KMS-11 (cell line): Measurements from ENCODE around the gene NUP37.

Experiments
- H2AFZ ChIP-seq: fragments of 200-600 bp; sonication (generic); 2 replicates; pipeline ENCODE4 v1.6.1; 2016; ENCODE audit warnings: antibody characterized with exemption, mixed run types, low read depth
- H3K27ac ChIP-seq: fragments of 200-600 bp; sonication (generic); 2 replicates; pipeline ENCODE4 v1.6.1; 2016; ENCODE audit warnings: mild to moderate bottlenecking, mixed run types
- H3K27me3 ChIP-seq: fragments of 200-600 bp; sonication (generic); 2 replicates; pipeline ENCODE4 v1.6.1; 2017; ENCODE audit warnings: mild to moderate bottlenecking, low read depth, mixed run types, moderate library complexity; ENCODE audit not compliant: insufficient read depth
- H3K36me3 ChIP-seq: fragments of 200-600 bp; sonication (generic); 2 replicates; pipeline ENCODE4 v1.6.1; 2017; ENCODE audit warnings: mild to moderate bottlenecking, mixed run types; ENCODE audit not compliant: insufficient read depth
- H3K4me1 ChIP-seq: fragments of 200-600 bp; sonication (generic); 2 replicates; pipeline ENCODE4 v1.6.1; 2016; ENCODE audit warnings: mild to moderate bottlenecking, low read depth, mixed run types; ENCODE audit not compliant: poor library complexity, severe bottlenecking
- H3K4me2 ChIP-seq: fragments of 200-600 bp; sonication (generic); 2 replicates; pipeline ENCODE4 v1.7.0; 2016; ENCODE audit warnings: mild to moderate bottlenecking, mixed run types
- H3K4me3 ChIP-seq: fragments of 200-600 bp; sonication (generic); IDR thresholded peaks from 2 replicates; pipeline ENCODE4 v1.6.1; 2017; ENCODE audit warnings: low read depth, low read length, mixed read lengths; ENCODE audit not compliant: insufficient read depth
- H3K79me2 ChIP-seq: fragments of 200-600 bp; sonication (generic); 2 replicates; pipeline ENCODE4 v1.6.1; 2016; ENCODE audit warnings: low read depth, mixed run types; ENCODE audit not compliant: insufficient read depth
- H3K9ac ChIP-seq: fragments of 200-600 bp; sonication (generic); 2 replicates; pipeline ENCODE4 v1.6.1; 2016; ENCODE audit warnings: mild to moderate bottlenecking, mixed run types
- H4K20me1 ChIP-seq: fragments of 200-600 bp; sonication (generic); 2 replicates; pipeline ENCODE4 v1.6.1; 2016; ENCODE audit warnings: mild to moderate bottlenecking, mixed run types; ENCODE audit not compliant: insufficient read depth
- CTCF ChIP-seq: fragments of 200-600 bp; sonication (generic); conservative IDR thresholded peaks from 2 replicates; pipeline ENCODE4 v1.6.1; 2017; ENCODE audit warnings: low read depth, mild to moderate bottlenecking, antibody characterized with exemption, low read length, moderate library complexity, mixed read lengths

NUP37 gene

GRCh38 chr12:102120564-102120873, 605 bp upstream of the NUP37 start:
- Histone ChIP-seq H3K27me3 (no peaks in the 10 kb centered on the region), H3K4me3 (peak overlapping the region; percentile 66), H2AFZ (peak overlapping the region; percentile 86), H3K4me1 (peaks cover 23% of the 10 kb centered on the region), H4K20me1 (no peaks in the 10 kb centered on the region), H3K36me3 (no peaks in the 10 kb centered on the region), H3K79me2 (peaks cover 29% of the 10 kb centered on the region), H3K9ac (peak overlapping the region; percentile 79), H3K27ac (peak overlapping the region; percentile 78), H3K4me2 (peak overlapping the region; percentile 92)
- TF ChIP-seq CTCF = no peak

GRCh38 chr12:102118874-102119273, 1.0 kb downstream of the NUP37 start:
- Histone ChIP-seq H4K20me1 (no peaks in the 10 kb centered on the region), H3K4me1 (peaks cover 23% of the 10 kb centered on the region), H3K79me2 (peaks cover 29% of the 10 kb centered on the region), H3K9ac (no peak overlapping the region), H3K27me3 (no peaks in the 10 kb centered on the region), H3K36me3 (no peaks in the 10 kb centered on the region), H3K4me2 (peak overlapping the region; percentile 93; the same call in 1 of the 2 replicates), H3K27ac (no peak overlapping the region), H2AFZ (no peak overlapping the region), H3K4me3 (no peak overlapping the region)
- TF ChIP-seq CTCF = no peak

- Histone ChIP-seq H3K27ac (no peak overlapping the region), H3K79me2 (peaks cover 10% of the 10 kb centered on the region), H3K4me1 (peaks cover 6% of the 10 kb centered on the region), H3K4me3 (no peak overlapping the region), H2AFZ (no peak overlapping the region), H3K9ac (no peak overlapping the region), H3K4me2 (no peak overlapping the region), H3K27me3 (no peaks in the 10 kb centered on the region), H4K20me1 (no peaks in the 10 kb centered on the region), H3K36me3 (no peaks in the 10 kb centered on the region)
- TF ChIP-seq CTCF = no peak
These were observed 3.5 kb downstream of the NUP37 start for GRCh38 chr12:102116392-102116791.

GRCh38 chr12:102114212-102114611, 5.7 kb downstream of the NUP37 start:
- Histone ChIP-seq H3K27me3 (no peaks in the 10 kb centered on the region), H3K4me2 (no peak overlapping the region), H3K27ac (no peak overlapping the region), H3K4me1 (peaks cover 6% of the 10 kb centered on the region), H2AFZ (no peak overlapping the region), H3K9ac (no peak overlapping the region), H3K4me3 (no peak overlapping the region), H3K79me2 (no peaks in the 10 kb centered on the region; the same call in 1 of the 2 replicates), H3K36me3 (no peaks in the 10 kb centered on the region), H4K20me1 (no peaks in the 10 kb centered on the region)
- TF ChIP-seq CTCF = no peak

- Histone ChIP-seq H3K9ac (no peak overlapping the region), H3K4me3 (no peak overlapping the region), H3K27me3 (no peaks in the 10 kb centered on the region), H3K4me1 (no peaks in the 10 kb centered on the region), H3K27ac (no peak overlapping the region), H3K36me3 (no peaks in the 10 kb centered on the region; the same call in 1 of the 2 replicates), H4K20me1 (no peaks in the 10 kb centered on the region), H3K4me2 (no peak overlapping the region), H3K79me2 (no peaks in the 10 kb centered on the region), H2AFZ (no peak overlapping the region)
- TF ChIP-seq CTCF = no peak
These were observed 9.1 kb downstream of the NUP37 start for GRCh38 chr12:102110782-102111181.
